Measurements from ENCODE around the gene GUCY1A2.
A peak's percentile ranks its signal among the peaks of the same experiment; 100 is the strongest.

GUCY1A2 gene

DNA sequence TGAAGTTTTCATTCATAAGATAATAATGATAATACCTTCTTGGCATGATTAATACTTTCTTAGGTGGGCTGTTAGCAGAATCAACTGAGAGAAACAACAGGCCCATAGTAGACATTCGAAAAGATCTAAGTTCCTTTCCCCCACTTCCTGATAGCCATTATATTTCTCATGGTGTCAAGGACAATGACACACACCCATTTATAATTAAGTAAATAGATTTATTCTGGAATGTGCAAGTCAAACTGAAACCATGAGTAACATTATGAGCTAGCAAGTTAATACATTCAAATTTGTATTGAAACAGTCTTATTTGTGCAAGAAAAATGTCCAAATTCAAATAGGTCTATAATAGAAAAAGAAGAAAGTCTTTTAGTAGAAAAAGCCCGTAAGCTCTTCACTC is 301.1 kb downstream of the GUCY1A2 start:
- no peak for TF ChIP-seq CTCF (IDR thresholded peaks at IDR 0.05; ENCODE audit: low read depth, low read length, missing control alignments)
- H3K4me3 ChIP-seq (replicated peaks; ENCODE audit: low read depth, low read length), result no peak overlapping the region
- DNase-seq (ENCODE audit: extremely low read depth, low read depth), result no peak

DNA sequence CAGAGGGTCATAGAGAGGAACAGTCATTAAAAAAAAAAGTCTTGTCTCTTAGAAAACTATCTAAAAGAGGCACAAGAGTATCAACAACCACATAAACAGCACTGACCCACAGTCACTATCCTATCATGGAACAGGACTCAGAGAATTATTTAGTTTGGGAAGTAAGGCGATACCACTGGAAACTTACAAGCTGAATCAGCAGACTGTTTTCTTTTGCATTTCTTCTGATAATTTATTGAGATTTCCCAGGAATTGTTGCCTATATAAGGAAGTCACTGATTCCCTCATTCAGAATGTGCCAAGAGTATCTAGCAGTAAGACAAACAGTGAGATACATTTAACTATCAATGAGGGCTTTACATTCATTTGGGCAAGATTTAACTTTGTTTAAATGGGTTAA is 304.1 kb downstream of the GUCY1A2 start:
- TF ChIP-seq CTCF (IDR thresholded peaks at IDR 0.05; ENCODE audit: low read depth, low read length, missing control alignments), result no peak
- no peak for DNase-seq (ENCODE audit: extremely low read depth, low read depth)

GRCh38 chr11:106708348-106708747 is 309.9 kb downstream of the GUCY1A2 start:
- no peak for TF ChIP-seq CTCF (IDR thresholded peaks at IDR 0.05; ENCODE audit: low read depth, low read length, missing control alignments)
- no peak overlapping the region for H3K4me3 ChIP-seq (replicated peaks; ENCODE audit: low read depth, low read length)
- DNase-seq (ENCODE audit: extremely low read depth, low read depth), result no peak

More for the DNA sequence above, 304.1 kb downstream of the GUCY1A2 start:
- H3K4me3 ChIP-seq (replicated peaks; ENCODE audit: low read depth, low read length), result no peak overlapping the region

DNA sequence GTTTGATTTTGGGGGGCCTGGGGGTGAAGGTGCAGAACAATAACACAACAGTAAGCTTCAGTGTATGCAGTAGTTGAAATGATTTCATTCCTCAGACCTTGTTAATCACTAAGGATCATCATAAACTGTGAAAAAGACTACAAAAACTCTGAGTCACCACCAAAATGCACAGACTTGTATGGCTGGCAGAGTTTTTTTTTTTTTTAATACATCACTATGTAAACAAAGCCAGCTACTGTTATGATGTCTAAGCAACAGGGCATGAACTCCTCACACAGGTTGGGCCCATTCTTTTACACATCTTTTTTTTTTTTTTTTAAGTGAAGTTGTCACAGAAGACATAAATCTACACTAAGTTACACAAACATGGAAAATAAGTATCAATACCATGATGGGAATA is 311.9 kb downstream of the GUCY1A2 start:
- TF ChIP-seq CTCF (IDR thresholded peaks at IDR 0.05; ENCODE audit: low read depth, low read length, missing control alignments), result no peak
- peak; percentile 22 for DNase-seq (ENCODE audit: extremely low read depth, low read depth)
- H3K4me3 ChIP-seq (replicated peaks; ENCODE audit: low read depth, low read length), result no peak overlapping the region

GRCh38 chr11:106702805-106703204 is 315.5 kb downstream of the GUCY1A2 start:
- no peak for TF ChIP-seq CTCF (IDR thresholded peaks at IDR 0.05; ENCODE audit: low read depth, low read length, missing control alignments)
- no peak overlapping the region for H3K4me3 ChIP-seq (replicated peaks; ENCODE audit: low read depth, low read length)
- no peak for DNase-seq (ENCODE audit: extremely low read depth, low read depth)

GRCh38 chr11:106697058-106697457 is 321.2 kb downstream of the GUCY1A2 start:
- no peak for TF ChIP-seq CTCF (IDR thresholded peaks at IDR 0.05; ENCODE audit: low read depth, low read length, missing control alignments)
- H3K4me3 ChIP-seq (replicated peaks; ENCODE audit: low read depth, low read length), result no peak overlapping the region
- DNase-seq (ENCODE audit: extremely low read depth, low read depth), result no peak

GRCh38 chr11:106695506-106695905 is 322.8 kb downstream of the GUCY1A2 start:
- H3K4me3 ChIP-seq (replicated peaks; ENCODE audit: low read depth, low read length), result no peak overlapping the region
- DNase-seq (ENCODE audit: extremely low read depth, low read depth), result no peak
- TF ChIP-seq CTCF (IDR thresholded peaks at IDR 0.05; ENCODE audit: low read depth, low read length, missing control alignments), result no peak
